GM18498 (cell line): ENCODE measurements around the gene WDCP.
"Not testable (repeated sequence)": the region's sequence is repeated elsewhere in the genome, so short reads cannot be mapped to it uniquely, and the experiment has no call there.

Source experiments
- ATAC-seq: cut with Tn5 transposase; IDR thresholded peaks from one replicate; pipeline ENCODE4 v1.9.1; 2021; ENCODE audit warnings: mild to moderate bottlenecking, moderate library complexity; ENCODE audit not compliant: unreplicated experiment

The WDCP gene

GRCh38 chr2:24022975-24023575, 24.1 kb downstream of the WDCP start:
- ATAC-seq: no peak

- ATAC-seq: no peak
Measured at GRCh38 chr2:24022324-24022974, 24.7 kb downstream of the WDCP start.

DNA sequence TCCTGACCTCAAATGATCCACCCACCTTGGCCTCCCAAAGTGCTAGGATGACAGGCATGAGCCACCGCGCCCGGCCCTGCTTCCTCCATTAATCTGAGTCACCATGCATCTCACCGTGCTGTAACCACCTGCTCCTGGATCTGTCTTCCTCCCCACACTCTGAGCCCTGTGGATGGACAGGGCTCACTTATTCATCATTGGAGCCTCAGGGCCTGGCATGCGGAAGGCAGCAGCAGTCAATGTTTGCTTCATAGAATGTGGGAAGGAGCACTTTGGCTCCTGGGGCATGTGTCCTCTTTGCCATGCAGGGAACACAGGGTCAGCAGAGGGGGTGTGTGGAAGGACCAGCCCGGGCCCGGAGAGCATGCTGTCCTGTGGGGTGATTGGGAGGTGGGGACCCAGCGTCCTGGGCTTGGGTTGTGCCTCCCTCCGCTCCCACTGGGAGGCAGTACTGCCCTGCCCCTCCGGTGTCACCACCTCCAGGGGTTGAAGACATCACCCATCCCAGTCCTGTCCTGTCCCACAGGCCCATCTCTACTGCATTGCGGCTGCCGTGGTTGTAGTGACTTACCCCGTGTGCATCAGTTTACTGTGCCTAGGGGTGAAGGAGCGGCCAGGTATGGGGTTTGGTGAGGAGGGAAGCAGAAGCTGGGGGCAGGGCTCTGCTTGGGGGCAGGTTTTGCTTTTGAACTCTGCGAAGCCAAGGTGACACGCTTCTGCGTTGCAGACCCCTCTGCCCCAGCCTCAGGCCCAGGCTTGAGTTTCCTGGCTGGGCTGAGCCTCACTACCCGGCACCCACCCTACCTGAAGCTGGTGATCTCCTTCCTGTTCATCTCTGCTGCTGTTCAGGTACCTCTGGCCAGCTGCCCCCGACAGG, 25.8 kb downstream of the WDCP start:
- ATAC-seq: no peak

DNA sequence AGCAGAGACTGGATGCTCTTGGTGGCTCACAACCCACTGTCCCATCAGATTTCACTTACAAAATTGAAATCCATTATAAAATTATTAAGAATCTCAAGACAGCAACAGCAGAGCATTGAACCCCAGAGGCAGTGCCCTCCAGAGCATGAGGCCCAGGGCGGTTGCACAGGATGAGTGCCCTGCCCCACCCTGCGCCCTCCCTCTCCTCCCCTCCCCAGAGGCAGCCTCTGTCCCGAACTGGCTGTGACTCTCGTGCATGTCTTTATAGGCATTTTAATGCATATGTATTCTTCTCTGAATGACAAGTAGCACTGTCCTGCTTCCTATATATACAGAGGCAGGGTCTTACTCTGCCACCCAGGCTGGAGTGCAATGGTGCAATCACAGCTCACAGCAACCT, 26.9 kb downstream of the WDCP start:
- no peak for ATAC-seq

GRCh38 chr2:24019729-24020128, 27.5 kb downstream of the WDCP start:
- ATAC-seq: no peak

GRCh38 chr2:24018241-24018640, 28.9 kb downstream of the WDCP start:
- ATAC-seq: no peak

DNA sequence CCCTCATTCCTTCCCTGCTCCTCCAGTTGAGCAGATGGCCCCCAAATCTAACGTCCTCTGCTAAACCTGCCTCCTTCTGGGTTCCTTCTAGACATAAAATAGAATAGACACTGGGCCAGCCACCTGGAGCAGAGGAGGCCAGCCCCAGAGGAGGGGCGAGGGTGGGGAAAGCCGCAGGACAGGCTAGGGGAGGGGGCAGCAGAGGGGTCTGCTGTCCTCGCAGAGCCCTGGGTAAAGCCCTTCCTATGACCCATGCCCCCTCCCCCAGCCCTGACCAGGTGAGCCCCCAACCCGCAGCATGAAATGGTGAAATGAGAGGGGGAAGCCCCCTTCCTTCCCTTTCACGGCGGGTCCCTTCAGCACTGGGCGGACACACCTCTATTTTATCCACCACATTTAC, 29.5 kb downstream of the WDCP start:
- no peak for ATAC-seq

DNA sequence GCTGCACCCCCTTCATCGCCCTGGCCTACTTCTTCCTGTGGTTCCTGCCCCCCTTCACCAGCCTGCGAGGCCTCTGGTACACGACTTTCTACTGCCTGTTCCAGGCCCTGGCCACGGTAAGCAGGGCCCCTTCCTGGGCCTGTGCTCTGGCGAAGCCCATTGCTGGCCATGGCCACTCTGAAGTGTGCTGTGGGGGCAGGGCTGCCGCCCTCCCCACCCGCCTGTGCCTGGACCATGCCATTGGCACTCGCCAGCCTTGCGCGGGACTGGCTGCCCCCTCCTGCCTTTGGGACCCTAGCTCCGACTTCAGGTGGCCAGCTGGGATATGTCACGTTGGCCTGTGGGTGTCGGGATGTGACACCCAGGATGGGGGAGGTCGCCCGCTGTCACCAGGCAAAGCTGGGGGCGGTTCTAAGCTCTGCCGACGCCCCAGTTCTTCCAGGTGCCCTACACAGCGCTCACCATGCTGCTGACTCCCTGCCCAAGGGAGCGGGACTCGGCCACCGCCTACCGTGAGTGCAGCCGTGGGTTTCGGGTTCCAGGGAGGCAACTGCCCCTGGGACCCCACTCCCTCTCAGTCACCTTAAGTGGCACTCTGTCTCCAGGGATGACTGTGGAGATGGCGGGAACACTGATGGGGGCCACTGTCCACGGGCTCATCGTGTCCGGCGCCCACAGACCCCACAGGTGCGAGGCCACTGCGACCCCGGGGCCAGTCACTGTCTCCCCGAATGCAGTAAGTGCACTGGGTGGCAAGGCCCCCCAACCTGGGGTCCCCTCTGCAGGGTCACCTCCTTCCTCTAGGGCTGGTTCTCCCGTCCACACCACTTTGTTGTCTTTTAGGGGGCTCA, 30.1 kb downstream of the WDCP start:
- no peak for ATAC-seq

GRCh38 chr2:24016376-24016761, 30.8 kb downstream of the WDCP start:
- no peak for ATAC-seq

GRCh38 chr2:24015562-24016375, 31.4 kb downstream of the WDCP start:
- no peak for ATAC-seq

GRCh38 chr2:24014902-24015301, 32.3 kb downstream of the WDCP start:
- not testable (repeated sequence) for ATAC-seq

DNA sequence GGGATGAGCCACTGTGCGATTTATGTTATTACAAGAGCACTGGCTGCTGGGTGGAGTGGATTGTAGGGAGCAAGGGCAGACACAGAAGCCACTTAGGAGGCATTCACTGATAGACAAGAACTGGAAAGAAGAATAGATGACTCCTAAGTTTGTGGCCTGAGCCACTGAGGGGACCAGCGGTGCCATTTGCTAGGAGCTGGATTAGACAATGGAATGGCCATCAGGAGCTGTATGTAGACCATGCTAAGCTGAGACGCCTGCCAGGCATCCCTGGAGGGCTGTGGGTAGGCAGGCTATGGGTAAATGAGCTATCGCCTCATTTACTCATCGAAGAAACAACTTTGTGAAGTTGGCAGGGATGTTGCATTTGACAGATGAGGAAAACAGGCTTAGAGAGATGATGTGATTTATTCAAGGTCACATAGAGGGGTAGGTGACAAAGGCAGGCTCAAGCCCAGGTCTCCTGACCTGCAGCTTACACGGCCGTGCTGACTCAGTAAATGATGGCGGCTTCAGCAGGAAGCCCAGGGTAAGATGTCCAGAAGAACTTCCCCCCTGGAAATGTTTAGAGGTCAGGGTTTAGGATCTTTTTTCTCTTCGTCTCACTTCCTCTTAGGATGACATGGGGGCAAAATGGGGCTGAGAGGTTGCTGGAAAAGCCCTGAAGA, 34.5 kb downstream of the WDCP start:
- ATAC-seq: no peak

- ATAC-seq: no peak
Measured at GRCh38 chr2:24011250-24012104, 35.7 kb downstream of the WDCP start.

DNA sequence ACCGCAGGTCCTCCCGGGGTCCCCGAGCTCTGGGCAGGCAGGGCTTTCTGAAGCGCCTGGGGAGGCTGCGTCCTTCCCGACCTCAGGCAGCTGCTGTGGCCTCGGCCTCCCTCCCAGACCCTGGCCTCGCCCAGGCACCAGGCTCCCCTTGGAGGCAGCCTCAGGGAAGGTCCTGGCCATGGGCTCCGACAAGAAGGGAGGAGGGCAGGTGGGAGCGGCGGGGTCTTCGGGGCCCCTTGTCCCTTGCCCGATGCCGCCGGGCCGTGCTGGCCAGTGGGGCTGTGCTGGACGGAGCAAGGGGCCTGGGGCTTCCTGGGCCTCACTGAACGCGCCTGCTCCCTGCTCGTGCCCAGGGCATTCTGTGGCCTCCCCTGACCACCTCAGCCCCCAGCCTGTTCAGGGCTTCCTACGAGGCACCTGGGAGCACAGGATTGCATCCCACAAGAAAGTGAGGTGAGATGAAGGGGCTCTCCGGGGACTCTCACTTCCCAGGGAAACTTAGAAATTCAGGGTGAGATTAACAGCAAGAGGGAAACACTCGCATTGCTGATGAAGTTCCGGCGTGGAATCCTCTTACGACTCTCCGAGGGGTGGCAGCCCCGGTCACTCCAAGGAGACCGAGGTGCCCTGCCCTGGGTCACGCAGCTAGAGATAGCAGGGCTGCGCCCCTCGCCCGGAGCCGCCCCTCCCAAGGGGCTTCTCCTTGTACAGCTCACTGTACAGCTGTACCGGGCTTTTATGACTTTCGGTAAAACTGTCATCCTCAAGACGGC, 36.5 kb downstream of the WDCP start:
- ATAC-seq: no peak

- ATAC-seq: no peak
Measured at GRCh38 chr2:24009680-24010476, 37.3 kb downstream of the WDCP start, which contains the start of gene MFSD2B. TSS of gene MFSD2B (plus strand) at chr2:24010085. CDS start at chr2:24010097, 12 bp downstream.

DNA sequence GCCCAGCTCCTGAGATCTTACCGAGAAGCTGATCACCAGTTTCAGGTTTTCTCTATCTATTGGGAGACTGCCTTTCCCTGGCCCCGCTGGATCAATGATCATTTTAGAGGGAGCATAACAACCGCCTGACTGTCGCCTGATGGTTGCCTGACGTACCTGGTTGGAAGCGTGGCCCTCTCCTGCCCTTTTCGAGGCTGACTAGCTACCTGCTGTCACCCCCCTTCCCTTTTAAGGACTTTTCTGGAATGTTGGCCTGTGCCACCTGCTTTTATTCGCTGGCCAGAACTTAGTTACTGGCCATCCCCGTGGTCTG, 37.9 kb downstream of the WDCP start:
- ATAC-seq: no peak

GRCh38 chr2:24008672-24009366, 38.4 kb downstream of the WDCP start:
- ATAC-seq: no peak
